ENCODE data around the gene SLC35F3.

- TF ChIP-seq CTCF (IDR thresholded peaks at IDR 0.05; ENCODE audit: insufficient read depth, low read depth, low read length) (no peak), EZH2 (IDR thresholded peaks at IDR 0.05; ENCODE audit: insufficient read depth, low read length) (no peak)
Observed at GRCh38 chr1:233945573-233945972, 41.1 kb downstream of the SLC35F3 start.

All from astrocyte (in vitro differentiated cells and primary cell).